Lower leg skin (tissue), 3 donors: ENCODE results near the gene MTMR8.

ENCODE experiments used
- CTCF ChIP-seq, 3 donors: fragments of 450-650 bp; IDR thresholded peaks; one replicate each; pipeline ENCODE4 v1.5.1; 2016; ENCODE audit warnings: antibody characterized with exemption in 3 of 3, mild to moderate bottlenecking in 3 of 3, moderate library complexity in 2 of 3
- POLR2A ChIP-seq, 2 donors: fragments of 450-650 bp; IDR thresholded peaks; one replicate each; pipeline ENCODE4 v1.6.1; 2016 to 2017; ENCODE audit warnings: antibody characterized with exemption in 2 of 2, mild to moderate bottlenecking in 1 of 2, moderate library complexity in 1 of 2

- no peak for TF ChIP-seq CTCF (IDR thresholded peaks at IDR 0.05)
- no peak for TF ChIP-seq POLR2A (IDR thresholded peaks at IDR 0.05)
Observed at GRCh38 chrX:64377753-64378152, 17.5 kb downstream of the MTMR8 start.
